GM23248 (cell line): ENCODE data around the gene KIF1B.

Source experiments
- EZH2 ChIP-seq: fragments of 200-600 bp; sonication (generic); IDR thresholded peaks from 2 replicates; pipeline ENCODE4 v1.6.1; 2018; ENCODE audit warnings: antibody characterized with exemption, mild to moderate bottlenecking; ENCODE audit not compliant: insufficient read depth, poor library complexity, severe bottlenecking
- EZH2phosphoT487 ChIP-seq: fragments of 200-600 bp; sonication (generic); IDR thresholded peaks from 2 replicates; pipeline ENCODE4 v1.6.1; 2018; ENCODE audit warnings: antibody characterized with exemption, moderate library complexity, mild to moderate bottlenecking, low read depth; ENCODE audit not compliant: insufficient read depth

DNA sequence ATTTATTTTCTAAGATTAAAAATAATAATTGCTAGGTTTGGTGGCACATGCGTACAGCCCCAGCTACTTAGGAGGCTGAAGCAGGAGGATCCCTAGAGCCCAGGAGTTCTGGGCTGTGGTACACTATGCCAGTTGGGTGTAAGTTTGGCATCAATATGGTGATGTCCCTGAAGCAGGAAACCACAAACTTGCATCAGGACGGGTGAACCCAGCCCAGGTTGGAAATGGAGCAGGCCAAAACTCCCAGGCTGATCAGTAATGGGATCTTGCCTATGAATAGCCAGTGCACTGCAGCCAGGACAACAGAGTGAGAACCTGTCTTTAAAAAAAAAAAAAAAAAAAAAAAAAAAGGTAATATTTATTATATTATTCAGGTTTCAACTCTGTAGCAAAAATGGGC lies 96.1 kb downstream of the KIF1B start:
- TF ChIP-seq EZH2phosphoT487 = no peak
- no peak for TF ChIP-seq EZH2
